A673 (cell line): ENCODE results near the gene SF3A1.

Experiments
- CTCF ChIP-seq: fragments of 300-800, 200-600 bp; sonication (generic); conservative IDR thresholded peaks from 2 replicates; pipeline ENCODE4 v1.5.1; 2017; ENCODE audit warnings: low read depth, mild to moderate bottlenecking, antibody characterized with exemption, low read length, moderate library complexity, mixed read lengths
- EZH2 ChIP-seq: fragments of 200-600 bp; sonication (generic); IDR thresholded peaks from 2 replicates; pipeline ENCODE4 v1.6.1; 2017; ENCODE audit warnings: borderline replicate concordance, low read depth, mild to moderate bottlenecking, mixed read lengths, antibody characterized with exemption, low read length; ENCODE audit not compliant: poor library complexity, severe bottlenecking

- TF ChIP-seq CTCF, result no peak
- TF ChIP-seq EZH2, result no peak
Measured at GRCh38 chr22:30334646-30335045, 22.0 kb downstream of the SF3A1 start.
